Neural cell (in vitro differentiated cells): ENCODE data around the gene TAF3.

ENCODE experiments used
- CTCF ChIP-seq: fragments of 450-650 bp; IDR thresholded peaks from 2 replicates; pipeline ENCODE4 v1.5.1; 2014; ENCODE audit warnings: antibody characterized with exemption, mild to moderate bottlenecking, moderate library complexity; ENCODE audit not compliant: poor library complexity, severe bottlenecking
- EZH2 ChIP-seq: fragments of 200-600, 300-800 bp; shearing (Covaris generic), sonication (generic); IDR thresholded peaks from 2 replicates; pipeline ENCODE4 v1.6.1; 2014; ENCODE audit warnings: antibody characterized with exemption, low read length, borderline replicate concordance, mild to moderate bottlenecking; ENCODE audit not compliant: insufficient read depth, poor library complexity, severe bottlenecking
- MXI1 ChIP-seq: fragments of 450-650 bp; conservative IDR thresholded peaks from 2 replicates; pipeline ENCODE4 v1.6.1; 2014; ENCODE audit warnings: antibody characterized with exemption, mild to moderate bottlenecking; ENCODE audit not compliant: poor library complexity, severe bottlenecking
- POLR2AphosphoS5 ChIP-seq: IDR thresholded peaks from 2 replicates; pipeline ENCODE4 v1.6.1; 2012
- TAF1 ChIP-seq: IDR thresholded peaks from 2 replicates; pipeline ENCODE4 v1.6.1; 2012; ENCODE audit warnings: low read depth

GRCh38 chr10:7824251-7824650 lies 5.9 kb downstream of the TAF3 start:
- TF ChIP-seq CTCF (no peak), POLR2AphosphoS5 (no peak), MXI1 (no peak), TAF1 (no peak), EZH2 (no peak)
